ENCODE measurements around the gene FHOD3. TPM values are rescaled to one million over a fixed set of nuclear protein-coding genes. Genes with fewer than 3 reads are reported as not detected.

FHOD3 gene
- total and polyA plus RNA-seq, 2 donors (not counting 1 experiment from before 2014, with no cell fraction given) = not detected

GRCh38 chr18:36758623-36759022 is 461.1 kb downstream of the FHOD3 start:
- no peak overlapping the region for H3K4me3 ChIP-seq (ENCODE audit: control extremely low read depth in 1 of 5, extremely low read depth in 1 of 5, insufficient read depth in 1 of 5, low read depth in 2 of 5, low read length in 4 of 5)
- no peak overlapping the region for H2AFZ ChIP-seq (ENCODE audit: insufficient read depth, low read depth, low read length, poor library complexity, severe bottlenecking)
- intact Hi-C loops (cut with micrococcal nuclease) = no loop called here
- ATAC-seq (ENCODE audit: low read depth) = no peak
- no peaks in the 10 kb centered on the region for H3K36me3 ChIP-seq (replicated peaks in 1 of 2; ENCODE audit: control extremely low read depth in 1 of 2, control insufficient read depth in 1 of 2, extremely low read depth in 1 of 2, insufficient read depth in 2 of 2, low read length in 1 of 2)
- TF ChIP-seq EZH2 (IDR thresholded peaks at IDR 0.05; ENCODE audit: borderline replicate concordance, insufficient read depth, low read depth, low read length, poor library complexity, severe bottlenecking) (no peak), CTCF (IDR thresholded peaks at IDR 0.05) (no peak)
- no peak overlapping the region for H3K27ac ChIP-seq (ENCODE audit: low read length in 2 of 2)
- ChIA-PET CTCF (no interaction called here), POLR2A (no interaction called here)
- H3K9ac ChIP-seq (ENCODE audit: low read length) = no peak overlapping the region
- no peaks in the 10 kb centered on the region for H4K20me1 ChIP-seq (ENCODE audit: control insufficient read depth, insufficient read depth, low read length, poor library complexity, severe bottlenecking)
- H3K27ac Mint-ChIP-seq = no peak overlapping the region
- WGBS (ENCODE audit: insufficient coverage) = 86% methylated on average over 10 of the region's 10 CpGs
- H3K4me2 ChIP-seq (replicated peaks; ENCODE audit: low read depth, low read length, poor library complexity, severe bottlenecking) = no peak overlapping the region
- H3K27me3 Mint-ChIP-seq = peaks cover 7% of the 10 kb centered on the region
- no peaks in the 10 kb centered on the region for H3K9me3 Mint-ChIP-seq (ENCODE audit: insufficient read depth)
- H3K27me3 ChIP-seq (replicated peaks in 1 of 4; ENCODE audit: control extremely low read depth in 1 of 4, control insufficient read depth in 3 of 4, insufficient read depth in 4 of 4, low read length in 3 of 4) = no peaks in the 10 kb centered on the region
- DNase-seq = no peak
- peaks cover 0 to 5% (median 0%) of the 10 kb centered on the region in 3 donors for H3K9me3 ChIP-seq (ENCODE audit: control extremely low read depth in 1 of 3, control insufficient read depth in 2 of 3, insufficient read depth in 1 of 3, low read length in 2 of 3)
- H3K4me1 ChIP-seq (ENCODE audit: control insufficient read depth in 2 of 2, insufficient read depth in 2 of 2, low read length in 2 of 2) = no peaks in the 10 kb centered on the region
- no peaks in the 10 kb centered on the region for H3K79me2 ChIP-seq (ENCODE audit: control insufficient read depth, insufficient read depth, low read length)
- no peaks in the 10 kb centered on the region for H3K4me1 Mint-ChIP-seq
- no peak overlapping the region for H3K4me3 Mint-ChIP-seq

- WGBS (ENCODE audit: insufficient coverage) = 65% methylated on average over 6 of the region's 6 CpGs
- ChIA-PET CTCF (no interaction called here), POLR2A (no interaction called here)
- Histone ChIP-seq H3K4me3 (ENCODE audit: control extremely low read depth in 1 of 5, extremely low read depth in 1 of 5, insufficient read depth in 1 of 5, low read depth in 2 of 5, low read length in 4 of 5) (no peak overlapping the region), H3K9me3 (ENCODE audit: control extremely low read depth in 1 of 3, control insufficient read depth in 2 of 3, insufficient read depth in 1 of 3, low read length in 2 of 3) (peaks cover 0 to 5% (median 0%) of the 10 kb centered on the region in 3 donors), H3K4me1 (ENCODE audit: control insufficient read depth in 2 of 2, insufficient read depth in 2 of 2, low read length in 2 of 2) (no peaks in the 10 kb centered on the region), H3K27ac (ENCODE audit: low read length in 2 of 2) (no peak overlapping the region), H3K79me2 (ENCODE audit: control insufficient read depth, insufficient read depth, low read length) (no peaks in the 10 kb centered on the region), H3K36me3 (replicated peaks in 1 of 2; ENCODE audit: control extremely low read depth in 1 of 2, control insufficient read depth in 1 of 2, extremely low read depth in 1 of 2, insufficient read depth in 2 of 2, low read length in 1 of 2) (no peaks in the 10 kb centered on the region), H4K20me1 (ENCODE audit: control insufficient read depth, insufficient read depth, low read length, poor library complexity, severe bottlenecking) (no peaks in the 10 kb centered on the region), H3K9ac (ENCODE audit: low read length) (no peak overlapping the region), H3K4me2 (replicated peaks; ENCODE audit: low read depth, low read length, poor library complexity, severe bottlenecking) (no peak overlapping the region), H2AFZ (ENCODE audit: insufficient read depth, low read depth, low read length, poor library complexity, severe bottlenecking) (no peak overlapping the region), H3K27me3 (replicated peaks in 1 of 4; ENCODE audit: control extremely low read depth in 1 of 4, control insufficient read depth in 3 of 4, insufficient read depth in 4 of 4, low read length in 3 of 4) (no peaks in the 10 kb centered on the region)
- no peaks in the 10 kb centered on the region for H3K4me1 Mint-ChIP-seq
- H3K9me3 Mint-ChIP-seq (ENCODE audit: insufficient read depth) = no peaks in the 10 kb centered on the region
- peaks cover 5% of the 10 kb centered on the region for H3K27me3 Mint-ChIP-seq
- DNase-seq (no peak), ATAC-seq (ENCODE audit: low read depth) (no peak)
- TF ChIP-seq CTCF (IDR thresholded peaks at IDR 0.05) = no peak
- TF ChIP-seq EZH2 (IDR thresholded peaks at IDR 0.05; ENCODE audit: borderline replicate concordance, insufficient read depth, low read depth, low read length, poor library complexity, severe bottlenecking) = no peak
- intact Hi-C loops (cut with micrococcal nuclease) = no loop called here
- no peak overlapping the region for H3K4me3 Mint-ChIP-seq
- no peak overlapping the region for H3K27ac Mint-ChIP-seq
Observed at GRCh38 chr18:36759167-36759776, 461.8 kb downstream of the FHOD3 start.

All from B cell (primary cell).